HG03439 (cell line): Measurements from ENCODE around the gene ACOT2.
"Not testable (repeated sequence)": the region's sequence is repeated elsewhere in the genome, so short reads cannot be mapped to it uniquely, and the experiment has no call there.

Experiments used
- ATAC-seq: cut with Tn5 transposase; IDR thresholded peaks from one replicate; pipeline ENCODE4 v1.9.1; 2021; ENCODE audit warnings: mild to moderate bottlenecking, moderate library complexity; ENCODE audit not compliant: unreplicated experiment

ACOT2 gene, protein sequence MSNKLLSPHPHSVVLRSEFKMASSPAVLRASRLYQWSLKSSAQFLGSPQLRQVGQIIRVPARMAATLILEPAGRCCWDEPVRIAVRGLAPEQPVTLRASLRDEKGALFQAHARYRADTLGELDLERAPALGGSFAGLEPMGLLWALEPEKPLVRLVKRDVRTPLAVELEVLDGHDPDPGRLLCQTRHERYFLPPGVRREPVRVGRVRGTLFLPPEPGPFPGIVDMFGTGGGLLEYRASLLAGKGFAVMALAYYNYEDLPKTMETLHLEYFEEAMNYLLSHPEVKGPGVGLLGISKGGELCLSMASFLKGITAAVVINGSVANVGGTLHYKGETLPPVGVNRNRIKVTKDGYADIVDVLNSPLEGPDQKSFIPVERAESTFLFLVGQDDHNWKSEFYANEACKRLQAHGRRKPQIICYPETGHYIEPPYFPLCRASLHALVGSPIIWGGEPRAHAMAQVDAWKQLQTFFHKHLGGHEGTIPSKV

DNA sequence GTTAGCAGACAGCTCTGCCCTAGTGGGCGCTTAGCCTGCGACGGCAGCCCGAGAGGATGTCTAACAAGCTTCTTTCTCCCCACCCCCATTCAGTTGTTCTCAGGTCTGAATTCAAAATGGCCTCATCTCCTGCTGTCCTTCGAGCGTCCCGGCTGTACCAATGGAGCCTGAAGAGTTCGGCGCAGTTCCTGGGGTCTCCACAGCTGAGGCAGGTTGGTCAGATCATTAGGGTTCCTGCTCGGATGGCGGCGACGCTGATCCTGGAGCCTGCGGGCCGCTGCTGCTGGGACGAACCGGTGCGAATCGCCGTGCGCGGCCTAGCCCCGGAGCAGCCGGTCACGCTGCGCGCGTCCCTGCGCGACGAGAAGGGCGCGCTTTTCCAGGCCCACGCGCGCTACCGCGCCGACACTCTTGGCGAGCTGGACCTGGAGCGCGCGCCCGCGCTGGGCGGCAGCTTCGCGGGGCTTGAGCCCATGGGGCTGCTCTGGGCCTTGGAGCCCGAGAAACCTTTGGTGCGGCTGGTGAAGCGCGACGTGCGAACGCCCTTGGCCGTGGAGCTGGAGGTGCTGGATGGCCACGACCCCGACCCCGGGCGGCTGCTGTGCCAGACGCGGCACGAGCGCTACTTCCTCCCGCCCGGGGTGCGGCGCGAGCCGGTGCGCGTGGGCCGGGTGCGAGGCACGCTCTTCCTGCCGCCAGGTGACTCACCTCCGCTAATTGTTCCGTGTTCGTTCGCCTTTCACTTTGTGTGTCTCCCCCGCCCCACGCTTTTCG lies at the start of gene ACOT2:
Gene ACOT2, plus strand, starts transcription at position 29 of the 774 bp plus-strand sequence. Its CDS starts 28 bp downstream, at position 57.
- peak; percentile 70 for ATAC-seq

DNA sequence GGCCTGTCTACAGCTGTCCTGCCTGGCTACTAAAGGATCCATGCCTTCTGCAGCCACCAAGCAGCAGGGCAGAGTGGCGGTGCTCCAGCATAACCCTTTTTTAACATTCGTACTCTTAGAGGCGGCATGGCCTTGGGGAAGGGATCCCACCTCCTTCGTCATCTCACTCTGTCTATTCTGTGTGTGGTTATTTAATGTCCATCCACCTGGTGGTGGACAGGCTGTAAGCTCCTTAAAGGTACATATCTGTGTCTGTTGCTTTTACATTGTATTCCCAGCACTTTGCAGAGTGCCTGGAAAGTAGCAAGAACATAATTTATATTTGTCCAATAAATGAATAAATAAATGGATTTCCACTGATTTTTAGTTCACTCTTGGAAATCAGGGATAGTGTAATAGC lies 47.8 kb upstream of the ACOT2 start:
- ATAC-seq = no peak

DNA sequence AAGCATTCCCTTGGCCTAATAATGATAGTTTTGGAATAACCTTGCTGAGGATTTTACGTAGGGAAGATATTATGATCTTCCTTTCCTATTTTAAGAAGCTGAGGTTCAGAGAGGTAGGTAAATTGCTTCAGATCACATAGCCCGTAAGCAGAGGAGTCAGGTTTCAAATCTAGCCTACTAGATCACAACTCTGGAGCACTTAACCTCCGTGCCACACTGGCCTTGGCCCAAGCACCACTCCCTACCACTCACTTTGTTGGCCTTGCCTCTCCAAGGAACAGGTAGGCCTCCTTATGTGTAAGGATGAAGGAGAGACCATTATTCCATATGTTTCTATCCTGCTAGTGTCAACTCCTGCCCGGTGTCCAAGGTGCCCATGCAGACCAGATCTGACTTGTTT lies 44.5 kb upstream of the ACOT2 start:
- no peak for ATAC-seq

DNA sequence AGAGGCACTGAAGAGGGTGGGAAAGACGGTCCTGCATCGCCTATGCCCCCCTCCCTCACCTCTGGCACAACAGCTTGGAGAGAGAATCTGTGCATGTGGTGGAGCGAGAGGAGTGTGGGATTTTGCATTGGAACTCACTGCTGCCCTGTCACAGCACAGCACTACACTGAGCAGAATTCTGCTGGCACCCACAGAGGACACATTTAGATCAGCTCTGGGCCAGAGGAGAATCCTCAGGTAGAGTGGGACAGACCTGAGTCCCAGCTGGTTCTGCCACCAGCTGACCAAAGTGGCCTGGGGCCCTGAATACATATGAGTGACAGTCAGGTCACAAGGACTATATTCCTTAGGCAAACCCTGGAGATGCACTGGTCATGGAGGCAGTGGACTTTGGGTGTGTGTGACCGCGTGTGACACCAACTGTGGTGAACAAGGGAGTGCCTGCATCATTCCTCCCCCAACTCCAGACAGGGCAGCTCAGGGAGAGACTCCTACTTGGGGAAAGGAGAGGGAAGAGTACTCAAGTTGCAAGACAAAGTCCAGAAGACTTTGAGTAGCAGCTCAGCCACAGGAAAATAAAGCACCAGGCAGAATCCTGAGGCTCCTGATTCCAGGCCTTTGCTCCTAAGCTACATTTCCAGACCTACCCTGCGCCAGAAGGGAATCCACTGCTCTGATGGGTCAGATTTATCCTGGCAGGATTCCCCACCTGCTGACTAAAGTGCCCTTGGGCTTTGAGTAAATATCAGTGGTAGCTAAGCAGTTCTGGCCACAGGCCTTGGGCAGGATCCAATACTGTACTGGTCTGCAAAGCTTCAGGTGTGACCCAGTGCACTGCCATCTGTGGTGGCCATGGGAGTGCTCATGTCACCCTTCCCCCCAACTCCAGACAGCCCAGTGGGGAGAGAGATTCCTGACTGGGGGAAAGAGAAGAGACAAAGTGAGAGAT lies 42.7 kb upstream of the ACOT2 start:
- no peak for ATAC-seq

DNA sequence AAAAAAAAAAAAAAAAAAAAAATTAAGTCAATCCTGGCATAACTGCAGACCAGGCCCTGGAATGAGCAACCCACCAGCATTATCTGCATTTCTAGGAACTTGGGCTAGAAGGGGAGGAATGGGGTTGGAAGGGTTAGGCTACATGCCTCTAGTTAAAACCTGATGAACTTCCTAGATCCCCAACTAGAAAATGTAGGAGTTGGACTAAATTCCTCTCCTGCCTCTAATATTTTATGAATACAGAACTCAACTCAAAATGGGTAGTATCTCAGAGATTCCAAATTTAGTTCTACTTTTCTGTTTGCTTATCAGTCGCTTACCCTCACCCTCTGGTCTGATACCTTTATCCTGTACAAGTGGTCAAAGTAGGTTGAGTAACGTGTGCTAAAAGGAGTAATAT lies 39.7 kb upstream of the ACOT2 start:
- ATAC-seq = not testable (repeated sequence)

DNA sequence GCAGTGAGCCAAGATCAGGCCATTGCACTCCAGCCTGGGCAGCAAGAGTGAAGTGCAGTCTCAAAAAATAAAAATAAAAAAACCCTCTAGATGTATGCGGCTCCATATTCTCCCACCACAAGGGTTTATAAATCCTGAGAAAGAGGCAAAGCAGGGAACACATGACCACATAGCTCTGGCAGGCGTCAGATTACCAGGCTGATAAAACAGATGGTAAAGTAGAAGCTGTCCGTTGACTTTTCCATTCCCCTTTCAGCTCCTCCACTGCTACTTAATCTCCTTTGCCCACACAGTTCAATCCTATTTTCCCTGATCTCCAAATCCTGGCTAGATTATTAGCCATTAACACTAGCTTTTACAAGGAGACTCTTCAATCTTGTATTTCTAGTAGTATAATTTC lies 37.0 kb upstream of the ACOT2 start:
- not testable (repeated sequence) for ATAC-seq

DNA sequence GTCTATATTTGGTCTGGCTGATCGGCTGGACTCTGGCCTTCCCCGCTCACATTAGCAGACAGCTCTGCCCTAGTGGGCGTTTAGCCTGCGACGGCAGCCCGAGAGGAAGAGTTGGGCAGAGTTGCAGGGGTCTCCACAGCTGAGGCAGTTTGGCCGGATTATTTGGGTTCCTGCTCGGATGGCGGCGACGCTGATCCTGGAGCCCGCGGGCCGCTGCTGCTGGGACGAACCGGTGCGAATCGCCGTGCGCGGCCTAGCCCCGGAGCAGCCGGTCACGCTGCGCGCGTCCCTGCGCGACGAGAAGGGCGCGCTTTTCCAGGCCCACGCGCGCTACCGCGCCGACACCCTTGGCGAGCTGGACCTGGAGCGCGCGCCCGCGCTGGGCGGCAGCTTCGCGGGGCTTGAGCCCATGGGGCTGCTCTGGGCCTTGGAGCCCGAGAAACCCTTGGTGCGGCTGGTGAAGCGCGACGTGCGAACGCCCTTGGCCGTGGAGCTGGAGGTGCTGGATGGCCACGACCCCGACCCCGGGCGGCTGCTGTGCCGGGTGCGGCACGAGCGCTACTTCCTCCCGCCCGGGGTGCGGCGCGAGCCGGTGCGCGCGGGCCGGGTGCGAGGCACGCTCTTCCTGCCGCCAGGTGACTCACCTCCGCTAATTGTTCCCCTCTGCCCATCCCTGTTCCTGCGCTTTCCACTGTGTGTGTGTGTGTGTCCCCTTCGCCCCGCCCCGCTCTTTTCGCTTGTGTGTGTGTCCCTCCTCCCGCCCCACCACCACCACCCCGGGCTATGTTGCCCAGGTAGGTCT lies 31.6 kb upstream of the ACOT2 start:
- not testable (repeated sequence) for ATAC-seq

DNA sequence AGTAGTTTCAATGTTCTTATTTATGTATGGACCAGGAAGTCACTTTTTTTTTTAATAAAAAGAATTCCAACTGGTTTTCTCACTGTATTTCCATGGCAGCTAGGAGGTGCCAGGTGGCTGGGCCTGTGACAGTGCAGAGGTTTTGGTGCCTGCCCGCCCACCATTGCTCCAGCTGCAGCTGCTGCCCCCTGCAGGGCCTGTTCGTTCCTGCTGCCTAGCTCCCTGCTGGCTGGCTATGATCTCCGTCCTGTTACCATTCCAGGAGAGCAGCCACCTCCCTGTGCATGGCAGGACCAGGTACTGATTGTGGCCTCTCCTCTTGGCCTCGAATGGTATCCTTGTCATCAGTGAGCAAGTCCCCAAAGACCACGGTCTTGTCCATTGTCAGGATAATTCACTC lies 30.0 kb upstream of the ACOT2 start:
- peak; percentile 80 for ATAC-seq

DNA sequence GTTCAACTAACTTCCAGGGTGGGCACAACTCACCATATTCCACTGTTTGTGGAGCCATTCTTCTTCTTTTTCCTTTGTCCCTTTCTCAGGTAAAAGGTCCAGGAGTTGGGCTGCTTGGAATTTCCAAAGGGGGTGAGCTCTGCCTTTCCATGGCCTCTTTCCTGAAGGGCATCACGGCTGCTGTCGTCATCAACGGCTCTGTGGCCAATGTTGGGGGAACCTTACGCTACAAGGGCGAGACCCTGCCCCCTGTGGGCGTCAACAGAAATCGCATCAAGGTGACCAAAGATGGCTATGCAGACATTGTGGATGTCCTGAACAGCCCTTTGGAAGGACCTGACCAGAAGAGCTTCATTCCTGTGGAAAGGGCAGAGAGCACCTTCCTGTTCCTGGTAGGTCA lies 26.1 kb upstream of the ACOT2 start:
- not testable (repeated sequence) for ATAC-seq

DNA sequence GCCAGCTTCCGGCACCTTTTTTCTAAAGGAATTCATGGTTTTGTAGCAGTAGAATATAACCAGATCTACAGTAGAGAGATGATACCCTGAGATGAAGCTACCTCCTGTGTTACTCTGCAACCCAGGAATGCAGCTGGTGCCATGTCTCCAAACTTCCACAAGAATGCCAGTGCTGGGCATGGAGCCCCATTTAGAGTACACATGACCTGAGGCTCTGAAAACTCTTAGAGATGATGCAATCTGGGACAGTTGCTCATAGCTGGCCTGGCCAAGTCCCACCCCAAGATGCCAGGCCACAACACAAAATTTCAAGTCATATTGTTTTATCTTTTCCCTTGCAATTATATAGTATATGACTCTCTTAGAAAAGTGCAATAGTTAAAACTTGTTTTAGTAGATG lies 23.7 kb upstream of the ACOT2 start:
- ATAC-seq = not testable (repeated sequence)

DNA sequence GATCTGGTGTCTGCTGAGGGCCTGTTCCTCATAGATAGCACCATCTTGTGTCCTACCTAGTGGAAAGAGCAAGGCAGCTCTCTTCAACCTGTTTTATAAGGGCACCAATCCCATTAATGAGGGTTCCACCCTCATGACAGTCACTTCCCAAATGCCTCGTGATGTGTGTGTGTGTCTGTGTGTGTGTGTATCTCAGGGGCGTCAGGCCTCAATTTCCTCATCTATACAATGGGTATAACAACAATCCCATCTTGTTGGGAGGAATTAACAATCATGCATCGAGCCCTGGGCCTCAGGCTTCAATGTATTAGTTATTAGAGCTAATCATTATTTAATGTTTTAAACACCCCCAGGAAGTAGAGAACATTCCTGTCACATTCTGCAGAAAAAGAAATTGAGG lies 19.9 kb upstream of the ACOT2 start:
- ATAC-seq = not testable (repeated sequence)

DNA sequence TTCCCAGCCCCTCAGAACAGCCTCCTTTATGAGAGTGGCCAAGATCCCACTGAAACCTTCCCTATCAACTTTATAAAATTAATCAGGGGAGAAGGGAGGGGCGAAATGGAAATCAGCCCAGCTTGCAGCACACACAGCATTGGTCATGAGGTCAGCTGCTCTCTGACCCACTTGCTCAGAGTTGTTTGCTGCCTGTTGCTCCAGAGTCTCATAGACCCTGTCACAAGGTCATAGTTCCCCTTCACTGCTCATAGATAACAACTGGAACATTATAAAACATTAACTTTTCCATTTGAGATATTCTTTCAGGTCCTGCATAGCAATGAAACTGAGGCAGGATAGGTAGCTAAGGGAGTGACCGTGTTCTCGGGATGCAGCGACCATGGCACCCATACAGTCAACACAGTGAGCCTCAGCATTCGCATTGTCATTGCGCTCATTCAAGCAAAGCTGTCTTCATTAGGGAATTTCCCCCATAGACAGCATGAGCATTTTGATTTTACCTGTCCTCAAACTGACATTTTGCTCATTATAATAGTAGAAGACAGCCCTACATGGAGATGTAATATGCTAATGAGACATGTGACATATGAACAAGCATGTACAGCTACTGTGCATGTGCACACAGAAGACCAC lies 19.0 kb upstream of the ACOT2 start:
- not testable (repeated sequence) for ATAC-seq

DNA sequence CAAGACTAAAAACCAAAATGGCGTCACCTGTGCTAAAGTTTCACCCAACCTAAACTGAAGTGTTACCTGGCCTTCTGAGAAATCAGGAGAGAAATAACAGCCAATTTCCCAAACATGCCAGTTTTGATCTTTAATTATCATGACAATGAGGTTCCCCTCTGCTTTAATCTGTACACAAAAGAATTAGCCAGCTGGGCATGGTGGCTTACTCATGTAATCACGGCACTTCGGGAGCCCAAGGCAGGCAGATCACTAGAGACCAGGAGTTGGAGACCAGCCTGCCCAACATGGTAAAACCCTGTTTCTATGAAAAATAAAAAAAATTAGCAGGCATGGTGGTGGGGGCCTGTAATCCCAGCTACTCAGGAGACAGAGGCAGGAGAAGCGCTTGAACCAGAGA lies 15.2 kb upstream of the ACOT2 start:
- ATAC-seq = no peak

DNA sequence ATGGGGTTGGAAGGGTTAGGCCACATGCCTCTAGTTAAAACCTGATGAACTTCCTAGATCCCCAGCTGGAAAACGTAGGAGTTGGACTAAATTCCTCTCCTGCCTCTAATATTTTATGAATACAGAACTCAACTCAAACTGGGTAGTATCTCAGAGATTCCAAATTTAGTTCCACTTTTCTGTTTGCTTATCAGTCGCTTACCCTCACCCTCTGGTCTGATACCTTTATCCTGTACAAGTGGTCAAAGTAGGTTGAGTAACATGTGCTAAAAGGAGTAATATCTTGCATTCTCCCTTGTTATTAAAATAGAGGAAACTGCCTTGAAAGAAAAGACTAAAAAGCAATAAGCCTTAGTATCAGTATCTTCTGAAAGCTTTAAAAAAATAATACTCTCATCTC lies 11.8 kb upstream of the ACOT2 start:
- ATAC-seq = not testable (repeated sequence)

DNA sequence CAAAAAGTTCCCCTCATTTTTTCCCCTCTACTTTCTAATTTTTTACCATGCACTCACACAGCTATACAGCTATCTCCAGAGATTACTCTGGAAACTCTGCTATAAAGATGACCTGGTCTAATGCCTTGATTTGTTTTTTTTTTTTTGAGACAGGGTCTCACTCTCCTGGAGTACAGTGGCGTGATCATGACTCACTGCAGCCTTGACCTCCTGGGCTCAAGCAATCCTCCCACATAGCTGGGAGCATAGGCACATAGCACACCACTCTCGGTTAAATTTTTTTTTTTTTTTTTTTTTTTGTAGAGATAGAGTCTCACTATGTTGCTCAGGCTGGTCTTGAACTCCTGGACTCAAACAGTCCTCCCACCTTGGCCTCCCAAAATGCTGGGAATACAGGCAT lies 10.8 kb upstream of the ACOT2 start:
- ATAC-seq = not testable (repeated sequence)

DNA sequence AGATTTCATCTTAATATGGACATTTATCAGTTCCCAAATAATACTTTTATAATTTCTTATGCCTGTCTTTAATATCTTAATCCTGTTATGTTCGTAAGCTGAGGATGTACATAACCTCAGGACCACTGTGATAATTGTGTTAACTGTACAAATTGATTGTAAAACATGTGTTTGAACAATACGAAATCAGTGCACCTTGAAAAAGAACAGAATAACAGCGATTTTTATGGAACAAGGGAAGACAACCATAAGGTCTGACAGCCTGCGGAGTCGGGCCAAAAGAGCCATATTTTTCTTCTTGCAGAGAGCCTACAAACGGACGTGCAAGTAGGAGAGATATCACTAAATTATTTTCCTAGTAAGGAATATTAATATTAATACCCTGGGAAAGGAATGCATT lies 6.8 kb upstream of the ACOT2 start:
- ATAC-seq = not testable (repeated sequence)

DNA sequence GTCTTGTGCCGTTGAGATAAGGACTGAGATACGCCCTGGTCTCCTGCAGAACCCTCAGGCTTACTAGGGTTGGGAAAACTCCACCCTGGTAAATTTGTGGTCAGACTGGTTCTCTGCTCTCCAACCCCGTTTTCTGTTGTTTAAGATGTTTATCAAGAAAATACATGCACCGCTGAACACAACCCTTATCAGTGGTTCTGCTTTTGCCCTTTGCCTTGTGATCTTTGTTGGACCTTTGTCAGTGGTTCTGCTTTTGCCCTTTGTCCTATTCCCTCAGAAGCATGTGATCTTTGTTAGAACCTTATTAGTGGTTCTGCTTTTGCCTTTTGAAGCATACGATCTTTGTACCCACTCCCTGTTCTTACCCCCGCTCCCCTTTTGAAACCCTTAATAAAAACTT lies 6.3 kb upstream of the ACOT2 start:
- not testable (repeated sequence) for ATAC-seq

DNA sequence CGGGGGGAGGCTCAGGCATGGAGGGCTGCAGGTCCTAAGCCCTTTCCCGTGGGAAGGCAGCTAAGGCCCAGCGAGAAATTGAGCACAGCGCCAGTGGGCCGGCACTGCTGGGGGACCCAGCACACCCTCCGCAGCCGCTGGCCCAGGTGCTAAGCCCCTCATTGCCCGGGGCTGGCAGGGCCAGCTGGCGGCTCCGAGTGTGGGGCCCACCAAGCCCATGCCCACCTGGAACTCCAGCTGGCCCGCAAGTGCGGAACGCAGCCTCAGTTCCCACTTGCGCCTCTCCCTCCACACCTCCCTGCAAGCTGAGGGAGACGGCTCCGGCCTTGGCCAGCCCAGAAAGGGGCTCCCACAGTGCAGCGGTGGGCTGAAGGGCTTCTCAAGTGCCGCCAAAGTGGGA lies 2.6 kb upstream of the ACOT2 start:
- not testable (repeated sequence) for ATAC-seq

DNA sequence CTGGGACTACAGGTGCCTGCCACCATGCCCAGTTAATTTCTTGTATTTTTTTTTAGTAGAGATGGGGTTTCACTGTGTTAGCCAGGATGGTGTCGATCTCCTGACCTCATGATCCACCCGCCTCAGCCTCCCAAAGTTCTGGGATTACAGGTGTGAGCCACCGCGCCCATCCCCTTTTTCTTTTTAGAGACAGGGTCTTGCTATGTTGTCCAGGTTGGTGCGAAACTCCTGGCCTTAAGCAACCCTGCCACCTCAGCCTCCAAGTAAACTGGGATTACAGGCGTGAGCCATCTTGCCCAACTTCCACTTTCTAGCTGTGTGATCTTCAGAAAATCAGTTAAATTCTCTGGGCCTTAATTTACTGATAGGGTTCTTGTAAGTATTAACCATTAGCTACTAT lies 2.1 kb upstream of the ACOT2 start:
- ATAC-seq = not testable (repeated sequence)
